A549 treated with GW870086 at 1 μM for 4 hours (cell line): Measurements from ENCODE around the gene STAT6. TPM values are rescaled to one million over a fixed set of nuclear protein-coding genes. Genes with fewer than 3 reads are reported as not detected.

Experiments
- total RNA-seq: library from RNA; stranded (reverse); fragments of 200-300 nt; extraction: Qiagen RNA extraction; gene quantifications from 5 replicates; pipeline ENCODE4 v1.2.3, GENCODE V29; 2022; ENCODE audit warnings: low read depth

Gene STAT6, protein sequence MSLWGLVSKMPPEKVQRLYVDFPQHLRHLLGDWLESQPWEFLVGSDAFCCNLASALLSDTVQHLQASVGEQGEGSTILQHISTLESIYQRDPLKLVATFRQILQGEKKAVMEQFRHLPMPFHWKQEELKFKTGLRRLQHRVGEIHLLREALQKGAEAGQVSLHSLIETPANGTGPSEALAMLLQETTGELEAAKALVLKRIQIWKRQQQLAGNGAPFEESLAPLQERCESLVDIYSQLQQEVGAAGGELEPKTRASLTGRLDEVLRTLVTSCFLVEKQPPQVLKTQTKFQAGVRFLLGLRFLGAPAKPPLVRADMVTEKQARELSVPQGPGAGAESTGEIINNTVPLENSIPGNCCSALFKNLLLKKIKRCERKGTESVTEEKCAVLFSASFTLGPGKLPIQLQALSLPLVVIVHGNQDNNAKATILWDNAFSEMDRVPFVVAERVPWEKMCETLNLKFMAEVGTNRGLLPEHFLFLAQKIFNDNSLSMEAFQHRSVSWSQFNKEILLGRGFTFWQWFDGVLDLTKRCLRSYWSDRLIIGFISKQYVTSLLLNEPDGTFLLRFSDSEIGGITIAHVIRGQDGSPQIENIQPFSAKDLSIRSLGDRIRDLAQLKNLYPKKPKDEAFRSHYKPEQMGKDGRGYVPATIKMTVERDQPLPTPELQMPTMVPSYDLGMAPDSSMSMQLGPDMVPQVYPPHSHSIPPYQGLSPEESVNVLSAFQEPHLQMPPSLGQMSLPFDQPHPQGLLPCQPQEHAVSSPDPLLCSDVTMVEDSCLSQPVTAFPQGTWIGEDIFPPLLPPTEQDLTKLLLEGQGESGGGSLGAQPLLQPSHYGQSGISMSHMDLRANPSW
- 39.9 to 51.4 TPM (median 44.9 TPM) in 5 replicates for total RNA-seq

DNA sequence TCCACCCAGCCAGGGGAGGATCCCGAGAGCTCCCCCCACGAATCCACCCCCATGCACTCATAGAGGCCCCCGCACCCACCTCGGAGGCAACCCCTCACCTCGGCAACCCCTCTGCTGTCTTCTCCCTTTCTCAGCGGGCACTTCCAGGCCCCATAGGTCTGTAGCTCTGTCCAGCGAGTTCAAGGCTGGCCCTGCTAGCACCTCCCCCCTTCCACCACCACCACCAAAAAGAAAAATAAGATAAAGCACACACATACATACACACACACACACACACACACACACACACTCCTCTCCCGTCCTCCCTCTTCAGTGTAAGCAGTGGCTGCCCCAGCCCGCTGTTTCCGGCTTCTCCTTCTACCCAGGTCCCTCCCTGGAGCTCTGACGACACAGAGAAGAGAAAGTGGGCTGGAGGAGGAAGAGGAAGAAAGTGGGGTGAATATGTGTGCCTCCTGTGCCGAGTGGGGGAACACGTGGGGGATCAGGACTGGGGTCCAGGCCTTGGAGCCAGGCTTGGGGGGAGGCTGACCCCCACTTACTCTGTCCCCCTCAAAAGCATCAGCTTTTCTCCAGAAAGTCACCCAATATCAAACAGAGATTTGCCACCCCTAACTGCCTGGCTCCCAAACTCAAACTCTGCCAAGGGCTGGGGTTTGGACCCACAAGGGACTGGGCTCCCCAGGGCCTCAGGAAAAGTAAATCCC lies at the start of gene STAT6:
TSS of gene STAT6 (minus strand) at position 332 of the 704 bp plus-strand sequence. CDS start 3,084 bp downstream, outside the sequence.

DNA sequence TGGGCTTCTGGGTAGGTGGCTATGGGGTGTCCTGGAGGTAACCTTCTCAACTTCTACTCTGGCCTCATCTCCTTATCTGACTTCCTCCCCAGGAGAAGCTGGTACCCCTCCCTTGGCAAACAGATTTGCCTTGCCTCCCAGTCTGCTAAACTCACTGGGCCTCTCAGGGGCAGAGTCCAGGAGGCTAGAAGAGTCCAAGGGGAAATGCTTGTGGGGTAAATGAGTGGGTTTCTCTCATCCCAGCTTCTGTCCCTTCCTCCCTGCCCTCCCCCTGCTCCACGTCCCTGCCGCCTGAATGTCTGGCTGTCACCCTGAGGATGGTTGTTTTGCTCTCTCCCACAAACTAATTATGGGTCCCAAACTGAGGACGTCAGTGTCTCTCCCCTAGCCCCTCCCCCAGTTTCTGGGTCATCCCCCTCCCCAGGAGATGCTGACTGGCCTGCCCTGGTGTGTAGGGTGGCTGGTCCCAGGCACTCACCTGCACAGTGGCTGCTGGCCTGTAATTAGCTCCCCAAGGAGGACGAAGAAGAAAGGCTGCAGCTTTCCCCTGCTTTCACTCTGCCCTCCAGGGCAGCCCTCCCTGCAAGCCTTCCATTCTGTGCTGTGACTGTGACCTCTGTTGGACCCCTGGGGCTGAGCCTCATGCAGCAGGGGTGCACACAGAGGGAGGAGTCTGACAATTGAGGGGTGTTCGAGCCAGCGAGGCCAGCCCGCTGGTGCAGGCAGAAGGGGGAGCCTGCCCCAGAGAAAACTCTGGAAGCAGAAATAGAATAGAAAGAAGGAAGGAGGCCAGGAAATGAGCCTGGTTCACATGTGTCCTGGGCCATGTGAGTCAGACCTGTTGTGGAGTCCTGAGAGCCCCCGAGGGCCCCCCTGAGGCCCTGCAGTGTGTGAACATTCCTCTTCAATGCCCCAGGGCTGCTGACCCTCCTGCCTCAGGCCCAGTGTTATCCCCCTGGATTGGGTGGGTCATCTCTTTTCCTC lies 36.1 kb upstream of the STAT6 start, which contains the start of gene LRP1-AS:
TSS of gene LRP1-AS (minus strand) at position 659 of the 984 bp plus-strand sequence.

DNA sequence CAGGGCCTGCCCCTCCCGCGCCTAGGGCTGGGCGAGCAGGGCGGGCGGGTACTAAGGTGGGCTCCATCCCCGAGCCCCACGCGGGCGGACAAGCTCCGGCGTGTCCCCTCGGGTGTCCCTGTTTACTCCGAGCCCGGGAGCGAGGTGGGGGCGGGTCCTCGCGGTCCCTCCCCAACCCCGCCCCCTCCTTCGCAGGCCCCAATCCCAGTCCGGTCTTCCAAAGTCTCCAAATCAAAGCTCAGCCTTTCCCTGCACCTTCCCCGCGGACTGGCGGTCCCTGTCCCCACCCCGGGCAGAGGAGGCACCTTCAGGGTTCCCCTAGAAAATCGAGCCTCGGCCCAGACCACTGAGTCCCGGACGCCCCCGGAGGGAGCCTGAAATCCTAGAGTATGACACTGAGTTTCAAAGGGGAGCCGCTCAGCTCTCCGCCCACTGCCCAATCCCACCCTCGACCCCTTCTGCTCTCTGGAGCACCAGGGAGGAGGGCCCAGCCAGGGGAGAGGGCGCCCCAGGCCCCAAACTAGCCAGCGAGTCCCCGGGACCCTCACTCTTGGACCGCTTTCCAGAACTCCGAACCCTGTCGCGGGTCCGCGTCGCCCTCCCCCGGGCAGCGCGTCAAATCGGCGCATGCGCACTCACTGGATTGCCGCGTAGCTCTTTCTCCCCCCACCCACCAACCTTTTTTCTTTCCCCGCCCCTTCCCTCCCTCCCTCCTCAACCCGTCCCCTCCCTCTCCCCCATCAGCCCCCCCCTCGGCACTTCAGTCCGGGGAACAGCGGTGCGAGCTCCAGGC lies 16.8 kb upstream of the STAT6 start, which contains the start of gene LRP1:
TSS of gene LRP1 (plus strand) at position 758 of the 793 bp plus-strand sequence. CDS start 482 bp downstream, outside the sequence.

DNA sequence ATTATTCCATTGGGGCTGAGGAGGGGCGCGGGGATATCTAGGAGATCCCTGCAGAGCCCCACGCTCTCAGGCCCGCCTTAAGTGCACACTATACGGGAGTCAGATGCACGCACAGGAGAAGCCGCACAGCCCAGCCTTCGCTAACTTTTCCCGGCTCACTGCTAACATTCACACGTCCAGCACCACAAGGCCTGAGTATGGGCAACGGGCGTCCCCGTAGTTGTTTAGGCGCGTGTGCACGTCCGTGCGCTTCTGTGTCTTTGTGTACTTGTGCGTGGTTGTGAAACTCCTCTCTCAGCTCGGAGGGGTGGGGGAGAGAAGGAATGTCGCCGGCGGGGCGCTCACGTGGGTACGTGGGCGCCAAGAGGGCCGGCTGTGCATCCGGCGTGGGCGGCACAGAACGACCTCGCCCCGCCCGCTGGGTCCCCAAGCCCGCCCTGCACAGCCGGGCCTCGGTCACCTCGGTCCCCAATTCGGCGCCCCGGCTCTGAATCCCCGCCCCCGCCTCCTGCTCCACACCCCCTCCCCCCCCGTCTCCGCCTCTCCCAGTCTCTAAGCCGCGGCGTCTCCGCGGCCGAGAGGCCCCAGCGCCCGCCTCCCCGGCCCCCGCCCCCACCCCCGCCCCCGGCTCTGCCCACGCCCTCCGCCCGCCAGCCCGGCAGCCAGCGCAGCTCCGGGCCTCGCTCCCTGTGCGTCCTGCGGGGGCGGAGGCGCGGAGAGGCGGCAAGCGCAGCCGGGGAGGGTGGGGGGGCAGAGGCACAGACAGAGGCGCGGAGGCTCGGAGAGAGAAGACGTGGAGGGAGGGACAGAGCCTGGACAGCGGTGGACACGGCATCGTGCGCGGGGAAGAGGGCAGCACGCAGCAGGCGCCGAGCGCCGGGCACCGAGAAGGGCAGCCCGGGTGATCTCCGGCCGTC lies 22.6 kb downstream of the STAT6 start, which contains the start of gene NAB2:
TSS of gene NAB2 (plus strand) at position 761 of the 917 bp plus-strand sequence. CDS start 158 bp downstream, outside the sequence.

DNA sequence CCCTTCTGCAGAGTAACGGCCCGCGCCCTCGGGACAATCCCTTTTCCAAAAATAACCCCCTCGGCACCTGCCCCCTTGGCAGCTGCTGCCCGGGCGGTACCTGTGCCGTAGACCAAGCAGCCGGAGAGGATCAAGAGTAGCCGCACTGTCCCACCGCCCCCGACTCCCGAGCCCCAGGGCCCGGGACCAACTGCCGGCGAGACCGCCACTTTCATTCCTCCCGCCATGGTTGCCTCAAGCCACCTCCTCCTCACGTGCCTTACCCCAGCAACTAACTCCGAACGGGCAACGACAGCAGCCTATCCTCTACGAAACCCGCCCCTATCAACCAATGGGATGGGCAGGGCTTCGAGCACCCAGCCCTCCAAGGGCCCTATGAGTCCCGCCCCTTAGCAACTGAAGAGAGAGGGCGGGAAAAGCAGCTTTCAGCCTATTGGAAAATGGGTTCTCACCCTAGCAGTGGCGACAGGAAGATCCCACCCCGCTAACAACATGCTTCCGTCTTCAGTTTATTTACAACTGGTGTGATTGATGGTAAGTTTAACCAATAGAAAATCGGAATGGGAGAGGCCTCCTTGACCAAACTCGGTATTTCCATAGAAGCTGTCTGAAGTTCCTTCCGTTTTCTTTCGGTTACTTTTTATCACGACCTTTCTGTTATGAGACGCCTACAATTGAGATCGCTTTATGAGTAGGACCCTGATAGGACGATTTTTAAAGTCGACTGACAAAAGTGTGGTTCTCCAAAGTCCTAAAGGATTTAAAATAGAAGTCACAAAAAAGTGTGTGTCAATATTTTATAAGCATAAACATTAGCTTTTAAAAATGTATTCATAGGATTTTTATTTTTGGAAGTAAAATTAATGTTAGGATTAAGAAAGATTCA lies 32.4 kb downstream of the STAT6 start, which contains the start of gene NEMP1:
TSS of gene NEMP1 (minus strand) at position 273 of the 886 bp plus-strand sequence. CDS start at position 227, 46 bp downstream.

DNA sequence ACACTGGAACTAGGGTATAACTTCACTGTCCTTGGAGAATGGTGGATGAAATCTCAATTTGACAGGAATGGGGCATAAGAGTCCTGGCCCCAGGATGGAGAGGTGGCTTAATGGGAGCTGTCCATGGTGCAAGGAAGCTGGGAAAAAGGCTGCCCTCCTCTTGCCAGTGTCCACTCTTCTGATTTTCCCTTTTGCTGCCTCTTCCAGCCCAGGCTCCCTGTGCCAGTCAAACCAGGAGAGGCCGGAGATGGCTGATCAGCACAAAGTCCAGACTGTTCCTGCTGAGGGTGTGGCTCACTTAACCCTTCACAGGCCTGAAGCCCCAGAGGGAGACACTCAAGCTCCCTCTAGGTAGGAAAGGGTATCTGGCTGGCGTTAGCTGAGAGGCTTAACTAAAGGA lies 61.3 kb downstream of the STAT6 start, which contains the start of gene MYO1A:
TSS of gene MYO1A (minus strand) at position 240 of the 400 bp plus-strand sequence. CDS start 1,806 bp downstream, outside the sequence.

Other genes with a start within 250 kb of the STAT6 start
- 0.09 TPM in 1 of 5 replicates, not detected in the others for gene SDR9C7, start 177.0 kb downstream of the STAT6 start, total RNA-seq
- 0.05 to 0.13 TPM (median 0.12 TPM) in 4 of 5 replicates, not detected in the other for gene RDH16, start 153.8 kb downstream of the STAT6 start, total RNA-seq
- gene ZBTB39, start 104.8 kb downstream of the STAT6 start, total RNA-seq, result 4.1 to 6.0 TPM (median 5.6 TPM) in 5 replicates
- gene TAC3, start 94.8 kb downstream of the STAT6 start, total RNA-seq, result 0.17 to 0.63 TPM (median 0.19 TPM) in 3 of 5 replicates, not detected in the others
- gene MYO1A, start 61.2 kb downstream of the STAT6 start, total RNA-seq, result 0.14 to 0.71 TPM (median 0.33 TPM) in 5 replicates
- gene NEMP1, start 32.6 kb downstream of the STAT6 start, total RNA-seq, result 12.3 to 16.2 TPM (median 13.9 TPM) in 5 replicates
- 12.3 to 17.1 TPM (median 16.3 TPM) in 5 replicates for gene NAB2, start 22.2 kb downstream of the STAT6 start, total RNA-seq
- gene LRP1, start 17.1 kb upstream of the STAT6 start, total RNA-seq, result 14.4 to 18.2 TPM (median 16.0 TPM) in 5 replicates
- gene LRP1-AS, start 36.3 kb upstream of the STAT6 start, total RNA-seq, result not detected in 5 replicates
- 4.1 to 5.8 TPM (median 5.1 TPM) in 5 replicates for gene NXPH4, start 105.4 kb upstream of the STAT6 start, total RNA-seq
- 111 to 127 TPM (median 124 TPM) in 5 replicates for gene SHMT2, start 118.3 kb upstream of the STAT6 start, total RNA-seq
- gene STAC3, start 139.8 kb upstream of the STAT6 start, total RNA-seq, result 0.15 to 0.49 TPM (median 0.26 TPM) in 5 replicates